Kasumi-1 (cell line): ENCODE data around the gene OTOF.

ENCODE experiments used
- DNase-seq, 2 experiments: peaks; one replicate each; lab custom pipeline; 2025; lab: John Stamatoyannopoulos, UW

OTOF gene

GRCh38 chr2:26465981-26466471 is 11.9 kb downstream of the OTOF start:
- DNase-seq, result no peak

- DNase-seq, result no peak
These were observed 12.5 kb downstream of the OTOF start for GRCh38 chr2:26465266-26465925.

DNA sequence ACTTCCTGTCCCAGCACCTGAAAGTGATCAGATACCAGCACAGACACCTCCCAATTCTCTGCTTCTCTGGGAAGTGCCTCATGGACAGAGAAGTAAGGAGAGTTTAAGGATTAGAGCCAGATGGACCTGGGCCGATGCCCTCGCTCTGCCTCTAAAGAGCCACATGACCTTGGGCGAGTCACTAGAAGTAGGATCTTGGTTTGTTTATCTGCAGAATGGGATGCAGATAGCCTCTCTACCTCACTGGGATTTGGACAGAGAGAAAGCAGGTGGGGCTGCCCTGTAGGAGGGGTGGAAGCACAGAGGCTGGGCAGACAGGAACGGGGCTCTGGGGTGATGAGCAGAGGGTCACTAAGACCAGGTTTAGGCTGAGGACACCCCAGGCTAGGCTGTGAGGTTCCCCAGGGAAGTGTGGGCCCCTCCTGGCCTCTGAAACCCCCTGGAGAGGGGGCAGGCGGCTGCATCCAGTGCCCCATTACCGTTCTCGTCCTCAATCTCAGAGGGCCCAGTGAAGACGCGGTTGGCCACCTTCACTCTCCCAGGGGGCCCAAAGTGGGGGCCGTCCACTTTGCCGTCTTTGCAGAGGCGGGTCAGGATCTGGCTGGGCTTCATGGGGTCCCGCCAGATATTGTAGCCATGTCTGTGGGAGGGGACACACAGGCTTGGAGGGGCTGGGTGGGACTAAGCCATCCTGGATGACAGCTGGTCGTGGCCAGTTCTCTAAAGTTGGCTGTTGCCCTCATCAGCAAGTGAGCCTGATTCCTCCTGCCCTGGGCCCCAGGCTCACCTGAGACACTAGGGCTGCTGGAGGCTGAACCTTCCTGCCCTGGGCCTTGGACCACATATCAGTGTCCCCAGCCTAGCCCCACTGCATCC is 13.3 kb downstream of the OTOF start:
- DNase-seq, result no peak

DNA sequence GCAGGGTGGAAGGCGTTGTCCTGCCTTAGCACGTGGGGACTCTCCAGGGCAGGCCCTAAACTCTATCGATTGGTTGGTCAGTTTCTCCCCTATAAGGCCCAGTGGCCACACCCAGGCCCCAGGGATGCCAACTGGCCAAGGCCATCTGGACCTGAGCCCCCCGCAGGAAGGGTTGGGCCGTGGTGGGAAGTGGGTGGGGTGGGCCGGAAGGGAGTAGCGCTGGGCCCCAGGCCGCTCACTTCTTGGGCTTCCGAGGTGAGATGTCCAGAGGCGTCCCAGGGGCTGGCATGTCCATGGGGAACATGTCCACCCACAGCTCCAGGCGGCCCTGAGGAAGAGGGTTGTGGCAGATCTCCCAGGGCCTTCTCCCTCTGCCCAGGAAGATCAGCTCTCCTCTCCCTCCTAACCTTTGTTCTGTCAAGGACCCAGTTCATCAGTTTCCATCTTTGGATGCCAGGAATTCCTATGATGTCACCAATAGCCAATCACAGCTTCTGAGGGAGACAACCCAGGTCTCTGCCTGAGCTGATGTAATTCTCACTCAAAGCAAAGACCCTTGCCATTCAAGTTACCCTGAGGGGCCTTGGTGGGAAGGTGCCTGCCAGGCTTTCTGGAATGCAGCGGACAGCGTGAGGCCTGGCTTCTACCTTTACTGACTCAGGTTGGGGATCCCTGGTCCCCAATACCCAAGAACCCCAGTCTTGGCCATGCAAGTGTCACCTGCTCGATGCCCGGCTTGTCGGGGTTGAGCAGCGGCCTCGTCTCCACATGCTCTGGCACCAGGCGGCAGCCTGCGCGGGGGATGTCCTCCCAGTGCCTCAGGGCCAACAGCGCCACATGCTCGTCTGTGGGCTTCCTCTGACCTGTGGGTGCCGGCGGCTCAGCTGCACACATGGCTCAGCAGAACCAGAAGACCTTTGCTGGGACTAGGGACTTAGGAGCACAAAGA is 14.4 kb downstream of the OTOF start:
- DNase-seq, result no peak

GRCh38 chr2:26462511-26463243 is 15.2 kb downstream of the OTOF start:
- peak; percentile 7 to 32 for DNase-seq

- no peak for DNase-seq
These were observed 15.8 kb downstream of the OTOF start for GRCh38 chr2:26462100-26462499.

DNA sequence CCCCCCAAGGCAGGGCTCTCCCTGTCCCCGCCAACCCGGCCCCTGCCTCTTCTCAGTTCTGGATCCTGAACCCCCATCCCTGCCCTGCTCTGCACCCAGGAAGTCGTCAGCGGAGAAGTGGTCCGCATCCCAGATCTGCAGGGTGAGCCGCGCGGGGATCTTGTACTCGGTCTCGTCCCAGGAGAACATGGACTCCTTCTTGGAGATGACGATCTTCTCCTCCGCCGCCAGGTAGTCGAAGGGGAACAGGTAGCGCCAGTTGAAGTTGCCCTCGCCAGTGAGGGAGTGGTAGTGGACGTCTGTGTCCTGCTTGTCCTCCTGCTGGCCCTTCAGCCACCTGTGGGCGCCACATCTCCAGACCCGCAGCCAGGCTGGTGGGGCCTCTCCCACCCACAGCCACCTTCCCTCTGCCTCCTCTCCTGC is 16.3 kb downstream of the OTOF start:
- no peak for DNase-seq

DNA sequence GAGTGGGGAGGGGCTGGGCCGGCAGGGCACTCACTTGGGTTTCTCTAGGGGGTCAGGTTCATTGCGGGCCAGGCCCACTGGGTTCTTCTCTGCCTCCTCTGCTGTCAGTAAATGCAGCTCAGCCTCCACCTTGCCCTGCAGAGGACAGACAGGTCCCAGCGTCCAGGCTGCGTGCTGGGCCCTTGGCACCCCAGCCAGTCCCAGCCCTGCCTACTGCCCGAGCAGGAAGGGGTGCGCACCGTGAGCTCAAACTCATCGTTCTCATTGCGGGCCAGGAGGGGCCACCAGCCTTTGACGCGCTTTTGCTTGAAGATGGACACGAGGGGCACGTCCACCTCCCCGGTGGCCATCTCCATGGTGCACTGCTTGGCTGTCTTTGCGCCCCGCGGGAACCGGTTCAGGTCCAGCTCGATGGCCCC is 17.3 kb downstream of the OTOF start:
- no peak for DNase-seq

- DNase-seq, result no peak
These were observed 17.8 kb downstream of the OTOF start for GRCh38 chr2:26459991-26460612.

DNA sequence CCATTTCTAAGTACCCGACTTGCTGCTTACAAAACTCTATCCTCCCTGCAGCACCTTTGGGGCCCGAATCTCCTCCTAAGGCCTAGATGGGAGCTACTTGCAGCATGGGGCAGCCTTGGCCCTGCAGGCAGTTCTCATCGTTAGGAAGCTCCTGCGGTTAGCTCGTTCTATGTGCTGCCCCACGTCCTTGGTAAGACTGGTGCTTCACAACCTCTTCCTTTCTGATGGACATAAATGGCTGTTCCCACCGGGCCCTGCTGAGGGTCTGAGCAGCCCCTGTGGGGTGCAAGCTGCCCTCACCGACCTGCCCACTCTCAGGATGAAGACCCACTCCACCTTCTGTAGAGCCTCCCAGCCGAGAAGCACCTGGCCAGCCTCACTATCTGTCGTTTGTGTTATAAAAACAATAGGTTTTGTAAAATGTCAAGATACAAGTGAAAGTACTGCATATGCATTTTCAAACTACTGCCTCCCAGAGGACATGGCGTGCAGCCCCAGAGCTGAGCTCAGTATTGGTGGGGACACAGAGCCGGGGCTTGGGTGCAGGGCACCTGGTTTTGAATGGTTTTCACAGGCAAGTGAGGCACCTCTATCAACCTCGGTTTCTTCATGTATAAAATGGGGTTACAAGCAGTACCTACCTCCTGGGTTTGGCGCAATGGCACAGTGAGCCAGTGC is 19.4 kb downstream of the OTOF start:
- DNase-seq, result no peak

DNA sequence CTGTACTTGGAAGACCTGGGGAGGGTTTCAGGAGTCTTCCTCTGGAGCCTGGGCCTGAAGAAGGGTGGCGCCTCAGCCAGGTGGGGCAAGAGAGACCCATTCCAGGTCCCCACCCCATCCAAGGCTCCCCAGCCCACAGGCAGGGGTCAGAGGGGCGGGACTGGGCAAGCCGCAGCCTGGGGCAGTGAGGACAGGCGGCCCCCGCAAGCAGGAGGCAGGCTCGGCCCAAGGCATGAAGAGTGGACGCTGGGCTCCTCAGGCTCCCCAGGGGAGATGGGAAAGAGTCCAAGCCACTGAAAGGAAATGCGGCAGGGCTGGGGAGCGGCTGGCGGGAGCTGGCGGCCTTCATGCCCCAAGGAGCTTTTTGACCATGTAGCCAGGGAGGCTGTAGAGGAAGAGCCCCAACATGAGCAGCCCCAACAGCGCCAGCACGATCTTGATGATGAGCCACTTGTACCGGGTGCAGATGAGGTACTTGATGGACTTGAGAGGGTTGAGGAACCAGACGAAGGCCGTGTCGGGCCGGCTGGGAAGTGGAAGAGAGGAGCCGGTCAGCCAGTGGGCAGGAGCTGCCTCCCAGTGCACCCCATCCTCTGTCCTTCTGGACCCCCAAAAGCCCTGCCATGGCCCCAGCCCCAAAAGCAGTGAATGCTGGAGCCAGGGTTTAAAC is 20.1 kb downstream of the OTOF start:
- DNase-seq, result no peak

DNA sequence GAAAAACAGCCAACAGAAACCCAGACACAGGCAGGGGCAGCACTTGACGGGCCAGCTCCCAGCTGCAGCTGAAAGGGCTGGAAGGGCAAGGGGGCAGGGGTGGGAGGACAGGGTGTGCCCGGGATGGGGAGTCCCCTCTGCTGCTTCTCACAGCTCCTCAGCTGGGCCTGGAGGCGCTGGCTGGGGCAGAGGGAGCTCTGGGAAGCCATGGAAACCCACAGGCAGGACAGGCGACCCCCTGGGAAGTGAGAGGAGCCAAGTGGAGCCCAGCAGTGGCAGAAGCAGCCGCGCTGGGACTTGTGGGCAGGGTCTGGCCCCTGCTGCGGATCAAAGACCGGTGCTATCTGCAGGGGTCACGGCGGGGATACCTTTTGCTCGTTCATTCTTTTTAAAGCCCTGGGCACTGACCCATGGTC is 20.7 kb downstream of the OTOF start:
- DNase-seq, result no peak

DNA sequence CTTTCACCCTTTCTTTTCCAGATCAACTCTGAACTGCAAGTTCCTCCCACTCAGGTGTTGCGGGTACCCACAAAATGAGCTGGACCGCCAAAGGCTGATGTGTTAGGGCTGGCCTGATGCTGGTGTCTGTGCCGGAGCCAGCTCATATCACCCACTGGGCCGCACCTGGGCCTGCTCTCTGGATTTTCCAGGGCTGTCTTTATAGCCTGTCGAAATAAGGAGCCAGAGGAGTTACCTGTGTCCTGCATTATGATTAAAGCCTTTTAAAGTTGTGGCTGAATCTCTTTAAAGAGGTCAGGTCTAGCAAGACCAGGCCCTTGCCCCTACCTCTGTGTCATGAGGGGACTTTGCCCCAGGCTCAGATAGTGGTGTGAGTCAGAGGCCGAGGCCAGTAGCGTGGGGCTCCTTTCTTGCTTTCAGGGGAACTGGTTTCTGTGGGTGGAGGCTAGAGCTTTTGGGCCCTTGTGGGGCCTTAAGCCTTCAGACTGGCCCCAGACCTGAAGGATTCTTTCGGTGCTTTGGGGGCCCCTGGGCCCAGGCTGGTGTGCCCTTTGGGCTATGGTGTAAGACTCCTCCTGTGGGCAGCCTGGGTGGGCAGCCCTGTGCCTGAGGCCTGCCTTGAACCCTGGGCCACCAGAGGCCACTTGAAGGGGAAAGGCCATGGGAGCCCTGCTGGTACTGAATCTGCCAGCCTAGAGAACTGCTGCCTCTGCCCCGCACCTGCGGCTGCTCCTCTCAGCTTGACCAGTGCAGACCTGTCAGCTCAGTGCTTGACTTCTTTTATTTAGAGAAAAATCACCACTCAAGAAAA is 21.3 kb downstream of the OTOF start:
- DNase-seq, result no peak

DNA sequence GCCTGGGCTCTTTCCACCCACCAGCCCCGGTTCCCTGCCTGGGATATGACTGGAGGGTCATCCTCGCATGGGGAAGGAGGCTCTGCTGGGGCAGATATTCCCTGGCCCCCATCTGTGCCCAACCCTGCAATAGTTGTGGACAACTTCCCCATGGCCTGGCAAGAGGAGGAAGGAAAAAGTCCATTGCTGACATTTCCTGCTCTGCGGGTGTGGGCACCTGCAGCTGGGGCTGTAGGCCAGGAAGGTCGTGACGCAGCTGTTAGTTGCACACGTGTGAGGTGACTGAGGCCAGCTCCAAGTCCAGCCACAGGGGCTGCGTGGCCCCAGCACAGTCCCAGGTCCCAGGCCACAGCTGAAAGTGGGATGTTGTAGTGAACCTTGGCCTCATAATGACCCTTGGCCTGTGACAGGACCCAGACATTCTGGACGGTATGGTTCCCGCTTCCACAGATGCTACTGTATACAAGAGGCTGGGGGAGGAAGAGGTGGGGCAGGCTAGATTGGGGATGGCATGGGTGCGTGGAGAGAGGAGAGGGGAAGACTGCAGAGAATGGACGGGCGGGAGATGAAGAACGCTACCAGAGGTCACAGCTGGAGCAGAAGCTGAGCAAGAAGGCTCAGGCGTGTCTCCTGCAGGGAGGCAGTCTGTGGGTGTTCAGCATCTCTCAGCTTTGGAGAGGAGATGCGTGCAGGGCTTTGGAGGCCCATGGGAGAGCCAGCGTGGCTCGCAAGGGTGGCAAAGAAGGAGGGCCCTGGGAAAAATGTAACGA is 22.1 kb downstream of the OTOF start:
- no peak for DNase-seq

DNA sequence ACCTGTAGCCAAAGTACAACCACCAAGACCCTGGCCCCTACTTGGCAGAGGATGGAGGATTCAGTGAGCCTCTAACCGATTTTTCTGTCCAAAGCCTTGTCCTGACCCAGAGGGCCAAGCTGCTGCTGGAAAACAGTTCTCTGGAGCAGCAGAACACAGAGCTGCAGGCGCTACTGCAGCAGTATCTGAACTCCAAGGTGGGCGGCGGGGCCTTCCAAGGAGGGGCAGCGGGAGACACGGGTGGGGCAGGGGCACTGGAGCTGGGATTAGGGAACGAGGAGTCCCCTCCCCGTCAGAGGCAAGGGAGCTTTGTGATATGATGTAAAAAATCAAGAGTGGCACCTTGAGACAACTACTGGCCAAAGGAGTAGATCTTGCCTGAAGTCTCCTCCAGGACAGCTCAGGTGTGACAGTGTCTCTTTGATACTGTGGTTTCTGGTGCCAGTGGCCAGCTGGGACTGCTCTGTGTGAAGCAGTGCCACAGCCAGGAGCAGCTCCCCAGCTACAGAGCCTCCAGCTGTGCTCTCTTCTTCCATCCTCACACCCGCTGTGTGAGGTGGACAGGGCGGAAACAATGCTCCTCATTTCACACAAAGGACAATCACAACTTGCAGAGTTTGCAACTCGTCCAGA is 22.8 kb downstream of the OTOF start:
- no peak for DNase-seq

DNA sequence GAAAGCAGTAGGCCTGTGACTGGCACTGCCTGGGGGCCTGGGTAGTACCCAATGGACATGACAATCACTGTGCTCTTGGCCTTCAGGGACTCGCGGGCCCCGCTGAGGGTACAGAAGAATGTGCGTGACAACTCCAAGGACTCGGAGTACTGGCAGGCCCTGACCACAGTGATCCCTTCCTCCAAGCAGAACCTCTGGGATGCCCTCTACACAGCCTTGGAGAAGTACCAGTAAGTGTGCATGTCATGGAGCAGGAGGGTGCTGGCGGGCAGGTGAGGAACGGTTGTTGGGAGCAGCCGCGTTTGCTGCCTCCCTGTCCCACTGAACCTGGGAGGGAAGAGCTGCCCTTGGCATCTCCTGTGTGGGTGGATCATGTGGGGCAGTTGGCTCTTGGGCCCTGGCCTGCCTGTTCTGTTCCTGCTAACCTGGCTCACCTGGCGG is 23.3 kb downstream of the OTOF start:
- DNase-seq, result no peak
